HCT116 (cell line): Measurements from ENCODE around the gene FCHSD2. TPM values are rescaled to one million over a fixed set of nuclear protein-coding genes. Genes with fewer than 3 reads are reported as not detected.

Experiments
- ATAC-seq: fragments of 200-7000 bp; cut with Tn5 transposase; 2 replicates; pipeline ENCODE4 v1.9.1; 2020; ENCODE audit warnings: mild to moderate bottlenecking, moderate library complexity
- BruUV-seq: library from RNA; stranded (reverse); fragments of 400-500 nt; replicated peaks from 2 replicates; lab custom pipeline; 2021; lab: Mats Ljungman, UMichigan
- CTCF ChIA-PET: fragments of 300-600 bp; sonication (Branson Sonifier 250); formaldehyde crosslinking; loops from one replicate; lab custom pipeline; 2021; ENCODE audit warnings: antibody characterized with exemption; lab: Charles Lee
- POLR2A ChIA-PET: fragments of 300-600, 350-600 bp; sonication (Branson Sonifier 250); formaldehyde crosslinking; loops from one replicate; lab custom pipeline; 2021; ENCODE audit warnings: antibody characterized with exemption; lab: Charles Lee
- RAD21 ChIA-PET, 2 experiments: fragments of 300-600 bp; sonication (Branson Sonifier 250); formaldehyde crosslinking; loops; one replicate each; lab custom pipeline; 2023; ENCODE audit warnings: low total read pairs in 2 of 2; ENCODE audit not compliant: uncharacterized antibody in 2 of 2, unreplicated experiment in 2 of 2, low non-redundant PET in 1 of 2; lab: Charles Lee
- DNase-seq: peaks from one replicate; pipeline ENCODE4 v3.0.0-alpha.2; 2010; ENCODE audit warnings: low read depth, low spot score
- H2AFZ ChIP-seq: fragments of 200-600 bp; shearing (Covaris generic), sonication (generic); 2 replicates; pipeline ENCODE4 v1.6.1; 2017; ENCODE audit warnings: low read depth, mixed run types, mixed read lengths, antibody characterized with exemption, low read length; ENCODE audit not compliant: poor library complexity, severe bottlenecking
- H3K27ac ChIP-seq: 2 replicates; pipeline ENCODE4 v1.5.1; 2012; ENCODE audit warnings: low read depth, low read length
- H3K27me3 ChIP-seq: fragments of 200-600 bp; sonication (generic); 2 replicates; pipeline ENCODE4 v1.6.1; 2016; ENCODE audit warnings: mixed run types, low read length, mixed read lengths; ENCODE audit not compliant: insufficient read depth
- H3K36me3 ChIP-seq, 2 experiments: fragments of 200-500 bp in 1 of 2; fragments of 200-600 bp in 1 of 2; sonication (Bioruptor generic) in 1 of 2; sonication (generic) in 1 of 2; 2 replicates each; pipeline versions ENCODE4 v1.5.1 to v1.6.1; 2014 to 2016; ENCODE audit warnings: low read length in 2 of 2, inconsistent platforms in 1 of 2, mixed read lengths in 1 of 2, mixed run types in 1 of 2; ENCODE audit not compliant: insufficient read depth in 2 of 2, control insufficient read depth in 1 of 2
- H3K4me1 ChIP-seq, 2 experiments: fragments of 200-600 bp in 1 of 2; sonication (generic) in 1 of 2; 2 replicates each; pipeline versions ENCODE4 v1.5.1 to v1.6.1; 2012 to 2017; ENCODE audit warnings: low read length in 2 of 2, inconsistent platforms in 1 of 2, mild to moderate bottlenecking in 1 of 2, mixed read lengths in 1 of 2, mixed run types in 1 of 2, moderate library complexity in 1 of 2; ENCODE audit not compliant: insufficient read depth in 2 of 2, control insufficient read depth in 1 of 2
- H3K4me2 ChIP-seq: fragments of 200-600 bp; sonication (generic); 2 replicates; pipeline ENCODE4 v1.6.1; 2017; ENCODE audit warnings: mixed run types, low read length, mixed read lengths
- H3K4me3 ChIP-seq, 2 experiments: fragments of 200-600 bp in 1 of 2; sonication (generic) in 1 of 2; replicated peaks in 1 of 2; 2 replicates each; pipeline ENCODE4 v1.5.1; 2011 to 2016; ENCODE audit warnings: low read length in 2 of 2, control low read depth in 1 of 2, low read depth in 1 of 2, mild to moderate bottlenecking in 1 of 2, mixed read lengths in 1 of 2, mixed run types in 1 of 2
- H3K79me2 ChIP-seq: fragments of 200-600 bp; sonication (generic); 2 replicates; pipeline ENCODE4 v1.6.1; 2017; ENCODE audit warnings: mild to moderate bottlenecking, mixed run types, low read length, moderate library complexity, mixed read lengths; ENCODE audit not compliant: insufficient read depth
- H3K9ac ChIP-seq: fragments of 200-600 bp; sonication (generic); 2 replicates; pipeline ENCODE4 v1.6.1; 2016; ENCODE audit warnings: low read length, mixed read lengths
- H3K9me2 ChIP-seq: fragments of 200-600 bp; sonication (generic), shearing (Covaris generic); 2 replicates; pipeline ENCODE4 v1.6.1; 2017; ENCODE audit warnings: mixed run types, mild to moderate bottlenecking, moderate library complexity; ENCODE audit not compliant: insufficient read depth
- H3K9me3 ChIP-seq, 2 experiments: fragments of 200-500 bp in 1 of 2; fragments of 200-600 bp in 1 of 2; sonication (Bioruptor generic) in 1 of 2; sonication (generic) in 1 of 2; 2 replicates each; pipeline ENCODE4 v1.6.1; 2014 to 2017; ENCODE audit warnings: low read length in 2 of 2, mixed read lengths in 2 of 2, inconsistent platforms in 1 of 2, low read depth in 1 of 2, mild to moderate bottlenecking in 1 of 2, mixed run types in 1 of 2, moderate library complexity in 1 of 2; ENCODE audit not compliant: control insufficient read depth in 1 of 2, insufficient read depth in 1 of 2
- H4K20me1 ChIP-seq: fragments of 200-600 bp; sonication (generic), shearing (Covaris generic); 2 replicates; pipeline ENCODE4 v1.6.1; 2017; ENCODE audit warnings: mixed run types, mild to moderate bottlenecking, moderate library complexity; ENCODE audit not compliant: insufficient read depth
- EZH2 ChIP-seq: fragments of 200-600 bp; sonication (generic); IDR thresholded peaks from 2 replicates; pipeline ENCODE4 v1.6.1; 2017; ENCODE audit warnings: antibody characterized with exemption, mixed run types
- JUND ChIP-seq: IDR thresholded peaks from 2 replicates; pipeline ENCODE4 v1.6.1; 2012
- POLR2A ChIP-seq: IDR thresholded peaks from 2 replicates; pipeline ENCODE4 v1.7.0; 2011; ENCODE audit warnings: borderline replicate concordance; ENCODE audit not compliant: insufficient read depth, insufficient read length; ENCODE audit errors: extremely low read depth
- POLR2AphosphoS5 ChIP-seq: IDR thresholded peaks from 2 replicates; pipeline ENCODE4 v1.6.1; 2011; ENCODE audit warnings: mild to moderate bottlenecking, low read depth, low read length, moderate library complexity
- RAD21 ChIP-seq: IDR thresholded peaks from 2 replicates; pipeline ENCODE4 v1.6.1; 2012; ENCODE audit warnings: low read depth, mild to moderate bottlenecking
- REST ChIP-seq: IDR thresholded peaks from 2 replicates; pipeline ENCODE4 v1.6.1; 2012; ENCODE audit warnings: low read depth
- SIN3A ChIP-seq: IDR thresholded peaks from 2 replicates; pipeline ENCODE4 v1.6.1; 2012; ENCODE audit warnings: low read depth
- SP1 ChIP-seq: IDR thresholded peaks from 2 replicates; pipeline ENCODE4 v1.6.1; 2012; ENCODE audit warnings: low read depth
- TCF7L2 ChIP-seq: IDR thresholded peaks from 2 replicates; pipeline ENCODE4 v1.7.0; 2011; ENCODE audit warnings: borderline replicate concordance, inconsistent platforms; ENCODE audit not compliant: insufficient read depth, insufficient read length; ENCODE audit errors: extremely low read depth
- YY1 ChIP-seq: IDR thresholded peaks from 2 replicates; pipeline ENCODE4 v1.6.1; 2011; ENCODE audit warnings: low read length, low read depth, moderate library complexity, mild to moderate bottlenecking; ENCODE audit not compliant: insufficient replicate concordance; ENCODE audit errors: extremely low read depth
- ZBTB33 ChIP-seq: IDR thresholded peaks from 2 replicates; pipeline ENCODE4 v1.6.1; 2011; ENCODE audit warnings: mild to moderate bottlenecking, low read length, moderate library complexity; ENCODE audit not compliant: insufficient replicate concordance; ENCODE audit errors: extremely low read depth
- ZFX ChIP-seq: fragments of 450-650 bp; IDR thresholded peaks from 2 replicates; pipeline ENCODE4 v1.6.1; 2017
- ZNF274 ChIP-seq: fragments of 200-500 bp; sonication (Bioruptor generic); IDR thresholded peaks from 2 replicates; pipeline ENCODE4 v1.6.1; 2014; ENCODE audit warnings: mild to moderate bottlenecking, low read depth, low read length, inconsistent platforms
- intact Hi-C: fragments of 100-400 bp; cut with micrococcal nuclease; formaldehyde crosslinking; loops from 2 replicates; pipeline ENCODE4 v1.10.0; 2022
- total RNA-seq: library from RNA; stranded (reverse); gene quantifications from one replicate; pipeline ENCODE4 v1.2.1, GENCODE V29; 2021; ENCODE audit not compliant: unreplicated experiment

Gene FCHSD2
- total RNA-seq, 1 experiment from 2014 or later: 15.0 TPM

- TF ChIP-seq ZBTB33: no peak
- TF ChIP-seq YY1: no peak
- TF ChIP-seq ZFX: no peak
- TF ChIP-seq EZH2: no peak
- TF ChIP-seq RAD21: no peak
- no peak for TF ChIP-seq SIN3A
- TF ChIP-seq, all 23 proteins: peak for 0
Measured at GRCh38 chr11:73164803-73165540, 22.9 kb upstream of the FCHSD2 start (continued).

GRCh38 chr11:73163638-73164174 lies 21.6 kb upstream of the FCHSD2 start:
- H2AFZ ChIP-seq: no peak overlapping the region
- H4K20me1 ChIP-seq: no peaks in the 10 kb centered on the region
- RAD21 ChIA-PET: no interaction called here
- no peak overlapping the region for H3K4me2 ChIP-seq
- no peak overlapping the region for H3K27ac ChIP-seq
- no peaks in the 10 kb centered on the region for H3K27me3 ChIP-seq
- no peak overlapping the region for H3K9ac ChIP-seq
- DNase-seq: no peak
- H3K9me2 ChIP-seq: no peaks in the 10 kb centered on the region
- TF ChIP-seq SP1: no peak
- TF ChIP-seq REST: no peak
- TF ChIP-seq TCF7L2: no peak
- no peak for TF ChIP-seq SIN3A
- no peak for TF ChIP-seq ZNF274
- no peak for TF ChIP-seq JUND
- TF ChIP-seq POLR2A: no peak
- TF ChIP-seq EZH2: no peak
- no peak for TF ChIP-seq POLR2AphosphoS5
- no peaks in the 10 kb centered on the region for H3K4me1 ChIP-seq
- H3K4me3 ChIP-seq: no peak overlapping the region
- CTCF ChIA-PET: interaction anchor here (1.7 kb wide), 1 partner anchor 21 kb away, joined by 3 read pairs; no protein-coding TSS in a partner anchor
- H3K36me3 ChIP-seq: no peaks in the 10 kb centered on the region
- no TSS peak for BruUV-seq
- H3K79me2 ChIP-seq: no peaks in the 10 kb centered on the region
- H3K9me3 ChIP-seq: no peaks in the 10 kb centered on the region
- no peak for ATAC-seq
- intact Hi-C loops: no loop called here
- POLR2A ChIA-PET: no interaction called here
